ENCODE data around the gene TRIP6.
"Not testable (repeated sequence)": the region's sequence is repeated elsewhere in the genome, so short reads cannot be mapped to it uniquely, and the experiment has no call there.

TRIP6 gene

DNA sequence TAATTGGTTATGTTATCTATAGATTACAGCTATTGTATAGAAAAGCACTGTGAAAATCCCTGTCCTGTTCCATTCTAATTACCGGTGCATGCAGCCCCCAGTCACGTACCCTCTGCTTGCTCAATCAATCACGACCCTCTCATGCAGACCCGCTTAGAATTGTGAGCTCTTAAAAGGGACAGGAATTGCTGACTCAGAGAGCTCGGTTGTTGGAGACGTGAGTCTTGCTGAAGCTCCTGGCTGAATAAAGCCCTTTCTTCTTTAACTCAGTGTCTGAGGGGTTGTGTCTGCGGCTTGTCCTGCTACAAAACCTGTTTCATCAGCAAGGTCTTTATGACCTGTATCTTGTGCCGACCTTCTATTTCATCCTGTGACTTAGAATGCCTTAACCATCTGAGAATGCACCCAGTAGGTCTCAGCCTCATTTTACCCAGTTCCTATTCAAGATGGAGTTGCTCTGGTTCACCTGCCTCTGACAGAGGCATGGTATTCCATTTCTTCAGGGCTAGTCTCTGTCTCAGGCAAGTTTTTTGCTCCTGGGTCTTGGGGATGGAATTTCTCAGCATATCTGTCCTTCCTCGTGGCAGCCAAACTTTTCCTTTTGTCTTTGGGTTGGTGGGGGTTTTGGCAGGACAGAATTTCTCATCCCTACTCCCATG is 52.7 kb downstream of the TRIP6 start:
- not testable (repeated sequence) for DNase-seq

DNA sequence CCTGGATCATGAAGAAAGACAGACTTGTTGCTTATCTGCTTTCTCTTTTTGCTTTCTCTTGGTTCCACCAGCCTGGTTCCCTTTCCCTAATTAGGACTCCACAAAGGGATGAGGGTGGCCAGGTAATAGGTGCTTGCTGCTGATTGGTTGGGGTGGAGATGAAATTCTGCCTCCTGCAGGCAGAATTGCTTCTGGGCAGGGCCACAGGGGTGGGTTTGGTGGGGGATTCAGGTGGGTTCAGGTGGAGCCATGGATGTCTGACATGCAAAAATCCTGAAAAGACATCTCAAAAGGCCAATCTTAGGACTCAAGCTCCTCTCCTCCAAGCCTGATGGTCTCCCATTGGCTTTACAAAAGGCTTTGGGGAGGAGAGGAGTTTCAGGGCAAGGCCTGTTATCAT is 53.9 kb downstream of the TRIP6 start:
- no peak for DNase-seq
